Left kidney (tissue), 2 donors: ENCODE results near the gene TSC2. TPM values are rescaled to one million over a fixed set of nuclear protein-coding genes. Genes with fewer than 3 reads are reported as not detected.
"Not testable (repeated sequence)": the region's sequence is repeated elsewhere in the genome, so short reads cannot be mapped to it uniquely, and the experiment has no call there.

Source experiments
- DNase-seq: peaks from one replicate; pipeline ENCODE4 v3.0.0-alpha.2; 2013
- polyA plus RNA-seq: library from polyadenylated mRNA; unstranded; fragments of 120-200 nt; gene quantifications from one replicate; pipeline ENCODE4 v1.2.1, GENCODE V29; 2013; ENCODE audit not compliant: insufficient read length

TSC2 gene
- polyA plus RNA-seq, 1 donor = 165 TPM

DNA sequence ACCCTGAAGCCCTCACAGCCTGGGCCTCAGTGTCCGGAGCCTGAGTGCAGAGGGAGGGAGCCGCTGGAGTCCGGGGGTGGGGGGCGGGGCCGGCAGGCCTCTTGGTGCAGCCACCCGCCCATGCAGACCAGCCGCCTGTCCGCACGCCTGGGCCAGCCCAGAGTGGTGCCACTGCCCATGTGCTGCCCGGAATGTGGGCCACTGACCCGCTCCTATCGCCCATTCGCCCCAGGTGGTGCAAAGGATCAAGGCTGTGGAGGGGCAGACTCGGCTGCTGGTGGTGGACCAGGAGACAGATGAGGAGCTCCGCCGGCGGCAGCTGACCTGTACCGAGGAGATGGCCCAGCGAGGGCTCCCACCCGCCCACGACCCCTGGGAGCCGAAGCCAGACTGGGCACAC, 18.4 kb upstream of the TSC2 start:
- no peak for DNase-seq

DNA sequence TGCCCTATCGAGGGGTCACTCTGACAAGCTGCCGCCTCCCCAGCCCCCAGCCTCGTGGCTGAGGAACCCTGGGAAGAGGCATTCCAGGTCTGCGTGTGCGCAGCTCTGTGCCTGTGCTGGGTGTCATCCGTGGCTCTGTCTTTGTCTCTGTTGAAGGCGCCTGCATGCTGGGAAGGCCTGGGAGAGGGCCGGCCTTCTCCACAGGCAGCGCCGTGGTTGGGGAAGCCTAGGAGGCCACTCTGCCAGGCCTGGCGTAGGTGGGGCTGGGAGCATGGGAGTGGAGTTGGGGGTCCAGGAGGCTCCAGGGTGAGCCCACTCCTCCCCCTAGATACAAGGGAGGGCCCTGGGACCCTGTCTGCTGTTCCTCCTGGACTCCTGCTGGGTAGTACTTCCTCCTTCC, 17.7 kb upstream of the TSC2 start:
- no peak for DNase-seq

DNA sequence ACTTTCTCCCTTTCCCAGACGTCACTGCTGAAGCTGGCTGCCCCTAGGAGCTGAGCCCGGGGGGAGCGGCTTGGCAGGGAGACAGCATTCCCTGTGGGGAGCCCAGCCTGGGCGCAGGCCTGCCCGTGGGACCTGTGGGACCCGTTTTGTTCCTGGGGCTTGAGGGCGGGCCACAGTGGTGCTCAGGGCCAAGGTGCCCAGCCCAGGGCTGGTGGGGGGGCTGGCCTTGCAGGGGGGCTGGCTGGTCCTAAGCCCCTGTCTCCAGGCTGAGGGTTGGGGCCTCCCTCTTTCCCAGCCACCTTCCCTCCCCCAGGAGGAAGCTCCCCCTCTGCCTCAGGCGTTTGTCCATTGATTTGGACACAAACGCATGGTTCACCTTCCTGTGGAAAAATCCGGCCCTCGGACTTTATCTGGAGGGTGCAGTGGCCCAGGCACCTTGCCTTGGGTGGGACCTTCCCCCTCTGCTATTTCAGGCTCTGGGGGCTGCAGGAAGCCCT, 16.7 kb upstream of the TSC2 start:
- DNase-seq = no peak

- DNase-seq = no peak
Measured at GRCh38 chr16:2032285-2033056, 15.3 kb upstream of the TSC2 start.

DNA sequence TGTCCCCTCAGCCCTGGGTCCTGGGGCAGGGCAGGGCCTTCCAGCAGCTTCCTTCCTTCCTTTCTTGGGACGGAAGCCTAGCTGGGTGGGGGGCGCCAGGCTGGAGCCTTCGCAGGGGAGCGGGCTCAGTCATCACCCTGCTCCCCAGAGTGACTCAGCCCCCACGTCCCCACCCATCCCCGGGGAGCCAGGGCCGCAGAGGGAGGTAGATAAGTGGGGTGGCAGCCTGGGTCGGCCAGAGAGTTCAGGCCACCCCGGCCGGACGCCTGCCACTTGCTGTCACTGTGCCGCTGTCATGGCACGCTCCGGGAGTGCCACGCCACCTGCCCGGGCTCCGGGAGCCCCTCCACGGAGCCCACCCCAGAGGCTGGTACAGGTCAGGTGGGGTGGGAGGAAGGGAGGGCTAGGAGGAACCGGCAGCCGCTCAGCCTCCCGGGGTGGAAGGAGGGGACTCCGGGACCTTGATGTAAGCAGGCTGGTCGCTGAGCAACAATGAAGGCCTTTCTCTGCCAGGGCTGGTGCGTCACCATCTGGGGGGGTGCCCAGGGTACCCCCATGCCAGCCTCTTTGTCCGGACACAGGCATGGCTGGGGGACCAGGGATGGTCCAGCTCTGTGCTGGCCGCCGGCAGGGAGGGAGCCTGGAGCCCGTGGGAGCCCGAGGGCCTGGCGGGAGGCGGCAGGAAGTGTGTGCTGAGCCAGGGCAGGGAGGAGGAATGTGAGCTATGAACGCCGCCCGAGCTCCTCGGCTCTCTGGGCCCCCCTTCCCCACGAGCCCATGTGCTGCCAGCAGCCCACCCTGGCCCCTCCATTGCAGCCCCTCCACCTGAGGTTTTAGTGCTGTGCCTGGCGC, 14.5 kb upstream of the TSC2 start:
- peak; percentile 59 for DNase-seq

GRCh38 chr16:2033909-2034695, 13.7 kb upstream of the TSC2 start:
- not testable (repeated sequence) for DNase-seq

DNA sequence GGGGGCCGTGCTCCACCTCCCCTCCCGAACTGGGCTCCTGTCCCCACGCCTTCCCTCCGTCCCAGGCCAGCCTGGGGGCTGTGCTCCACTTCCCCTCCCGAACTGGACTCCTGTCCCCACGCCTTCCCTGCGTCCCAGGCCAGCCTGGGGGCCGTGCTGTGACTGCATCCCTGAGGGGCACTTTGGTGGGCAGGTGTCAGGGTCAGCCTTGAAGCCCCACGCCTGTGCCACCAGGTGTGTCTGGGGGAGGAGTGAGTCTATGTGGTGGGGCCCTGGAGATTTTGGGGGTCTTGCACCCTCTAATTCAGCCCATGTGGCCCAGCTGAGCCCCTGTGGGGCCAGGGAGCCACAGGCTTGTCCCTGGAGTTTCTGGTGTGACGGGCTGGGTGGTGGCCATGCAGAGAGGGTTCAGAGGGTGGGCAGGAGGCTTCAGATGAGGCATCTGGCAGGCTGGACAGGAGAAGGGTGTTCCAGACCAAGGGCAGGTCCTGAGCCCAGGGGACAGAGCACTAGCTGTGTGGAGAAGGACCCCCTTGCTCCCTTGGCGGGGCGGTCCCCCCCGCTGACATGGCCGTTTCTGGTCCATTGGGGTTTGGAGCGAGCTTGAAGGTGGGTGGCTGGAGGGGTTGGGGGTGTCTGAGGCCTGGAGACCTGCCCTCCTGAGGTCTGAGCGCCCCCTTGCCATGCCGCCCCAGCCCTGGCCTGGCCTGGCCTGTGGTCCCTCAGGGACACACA, 12.9 kb upstream of the TSC2 start:
- no peak for DNase-seq

DNA sequence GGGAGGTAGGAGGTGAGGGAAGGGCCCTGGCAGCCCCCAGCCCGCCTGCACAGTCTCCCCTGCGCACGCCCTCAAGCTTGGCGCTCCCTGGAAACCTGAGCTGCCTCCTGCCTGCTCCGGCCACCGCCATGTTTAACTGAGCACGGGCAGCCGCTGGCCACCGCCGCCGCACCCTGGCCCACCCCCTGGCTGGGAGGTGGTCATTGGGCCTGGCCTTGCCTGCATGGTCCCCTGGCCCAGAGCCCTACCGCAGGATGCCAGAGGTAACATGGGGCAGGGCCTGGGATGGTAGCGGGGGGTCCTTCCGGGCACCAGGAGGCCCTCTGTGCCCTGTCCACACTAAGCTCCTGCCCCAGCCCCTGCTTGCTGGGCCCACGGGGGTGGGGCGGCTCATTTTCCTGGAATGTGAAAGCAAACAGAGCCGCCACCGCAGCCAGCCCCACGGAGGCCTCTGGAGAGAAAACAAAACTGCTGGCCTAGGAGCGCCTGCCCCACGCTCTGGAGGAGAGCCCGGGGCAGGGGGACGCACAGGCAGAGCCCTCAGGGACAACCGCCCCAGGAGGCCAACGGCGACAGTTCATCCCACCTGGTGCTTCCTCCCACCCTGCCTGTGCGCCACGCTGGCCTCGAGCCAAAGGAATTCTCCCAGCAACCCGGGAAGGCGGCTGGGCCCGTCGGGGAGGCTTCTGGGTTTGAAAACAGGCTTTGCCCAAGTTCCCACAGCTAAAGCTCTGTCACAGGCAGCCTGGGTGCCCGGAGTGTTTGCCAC, 12.2 kb upstream of the TSC2 start:
- DNase-seq = no peak

DNA sequence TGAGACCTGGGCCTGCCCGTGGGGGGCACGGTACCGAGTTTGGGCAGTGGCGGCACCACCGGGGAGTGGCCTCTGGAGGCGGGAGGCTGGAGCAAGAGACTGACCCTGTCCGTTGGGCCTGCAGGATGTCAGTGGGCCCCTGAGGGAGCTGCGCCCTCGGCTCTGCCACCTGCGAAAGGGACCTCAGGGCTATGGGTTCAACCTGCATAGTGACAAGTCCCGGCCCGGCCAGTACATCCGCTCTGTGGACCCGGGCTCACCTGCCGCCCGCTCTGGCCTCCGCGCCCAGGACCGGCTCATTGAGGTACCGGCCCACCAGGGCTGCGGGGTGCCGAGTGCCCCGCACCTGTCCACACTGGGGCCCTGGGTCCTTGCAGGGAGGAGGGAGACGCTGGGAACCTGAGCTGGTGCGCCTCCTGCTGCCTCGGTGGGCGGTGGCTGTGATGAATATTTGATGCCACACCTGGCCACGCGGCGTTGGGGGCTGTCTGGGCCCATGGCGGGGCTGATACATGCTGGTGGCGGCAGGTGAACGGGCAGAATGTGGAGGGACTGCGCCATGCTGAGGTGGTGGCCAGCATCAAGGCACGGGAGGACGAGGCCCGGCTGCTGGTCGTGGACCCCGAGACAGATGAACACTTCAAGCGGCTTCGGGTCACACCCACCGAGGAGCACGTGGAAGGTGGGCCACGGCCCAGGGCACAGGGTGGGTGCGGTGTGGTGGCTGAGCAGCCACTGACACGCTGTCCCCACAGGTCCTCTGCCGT, 11.4 kb upstream of the TSC2 start:
- no peak for DNase-seq

DNA sequence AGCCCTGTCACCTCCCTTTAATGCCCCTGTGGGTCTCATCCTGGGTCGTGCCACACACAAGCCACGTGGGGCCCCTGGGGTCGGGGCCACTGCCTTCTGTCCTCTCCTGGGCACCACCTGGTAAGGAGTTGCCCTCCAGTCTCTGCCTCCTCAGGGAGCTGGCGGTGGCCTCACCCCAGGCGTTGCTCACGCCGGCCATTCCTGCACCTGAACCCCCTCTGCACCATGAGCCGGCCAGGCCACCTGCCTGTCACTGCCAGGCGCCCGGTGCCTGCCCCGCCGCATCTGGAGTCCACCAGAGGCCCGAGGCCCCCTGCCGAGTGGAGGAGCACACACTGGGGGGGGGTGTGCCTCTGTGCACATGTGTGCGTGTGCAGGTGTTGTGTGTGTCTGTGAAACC, 10.7 kb upstream of the TSC2 start:
- no peak for DNase-seq

DNA sequence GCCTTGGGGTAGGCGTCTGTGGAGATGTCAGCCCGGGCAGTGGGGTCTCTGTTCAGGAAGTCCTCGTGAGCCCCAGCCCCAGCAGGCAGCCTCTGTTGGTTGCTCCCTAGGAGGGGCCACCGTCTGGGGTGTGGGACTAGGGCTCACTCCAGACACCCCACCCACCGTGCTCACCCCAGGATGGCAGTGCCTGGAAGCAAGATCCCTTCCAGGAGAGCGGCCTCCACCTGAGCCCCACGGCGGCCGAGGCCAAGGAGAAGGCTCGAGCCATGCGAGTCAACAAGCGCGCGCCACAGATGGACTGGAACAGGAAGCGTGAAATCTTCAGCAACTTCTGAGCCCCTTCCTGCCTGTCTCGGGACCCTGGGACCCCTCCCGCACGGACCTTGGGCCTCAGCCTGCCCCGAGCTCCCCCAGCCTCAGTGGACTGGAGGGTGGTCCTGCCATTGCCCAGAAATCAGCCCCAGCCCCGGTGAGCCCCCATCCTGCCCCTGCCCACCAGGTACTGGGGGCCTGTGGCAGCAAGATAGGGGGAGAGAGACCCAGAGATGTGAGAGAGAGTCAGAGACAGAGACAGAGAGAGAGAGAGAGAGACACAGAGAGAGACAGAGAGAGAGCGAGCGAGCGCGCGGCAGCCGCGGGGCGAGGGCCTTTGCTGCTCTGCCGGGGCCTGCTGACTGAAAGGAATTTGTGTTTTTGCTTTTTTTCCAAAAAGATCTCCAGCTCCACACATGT, 10.0 kb upstream of the TSC2 start:
- no peak for DNase-seq

DNA sequence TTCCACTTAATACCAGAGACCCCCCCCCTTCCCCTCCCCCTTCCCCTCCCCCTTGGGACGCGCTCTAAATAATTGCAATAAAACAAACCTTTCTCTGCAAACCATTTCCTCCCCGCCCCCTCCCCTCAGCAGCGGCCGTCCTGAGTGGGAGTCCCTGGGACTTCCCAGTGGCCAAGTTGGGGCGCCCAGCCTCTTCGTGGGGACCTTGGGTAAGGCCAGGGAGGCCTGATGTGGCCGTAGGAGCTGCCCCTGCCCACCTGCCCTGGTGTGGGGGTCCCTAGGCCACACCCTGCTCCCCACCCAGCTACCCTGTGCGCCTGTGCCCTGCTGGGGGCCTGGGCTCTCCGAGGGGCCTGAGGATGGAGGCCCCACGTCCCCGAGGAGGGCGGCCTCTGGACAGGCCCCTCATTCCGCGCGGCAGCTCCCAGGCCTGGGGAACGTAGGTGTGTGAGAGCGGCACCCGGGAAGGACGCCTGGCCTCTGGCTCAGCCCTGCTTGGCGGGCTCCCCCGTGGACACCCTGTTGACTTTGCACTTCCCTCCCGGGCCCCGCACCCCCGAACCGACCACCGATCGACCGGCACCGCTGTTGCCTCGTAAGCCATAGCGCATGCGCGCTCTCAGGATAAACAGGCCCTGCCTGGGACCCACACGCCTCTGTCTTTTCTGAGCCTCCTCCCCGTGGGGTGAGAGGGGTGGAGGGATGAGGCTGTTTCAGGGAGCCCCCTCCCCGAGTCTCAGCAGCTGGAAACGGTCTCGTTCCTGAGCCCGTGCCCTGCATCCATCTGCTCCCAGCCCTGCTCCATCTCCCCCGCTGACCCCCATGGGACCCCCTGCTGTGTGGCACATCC, 9.2 kb upstream of the TSC2 start:
- no peak for DNase-seq

DNA sequence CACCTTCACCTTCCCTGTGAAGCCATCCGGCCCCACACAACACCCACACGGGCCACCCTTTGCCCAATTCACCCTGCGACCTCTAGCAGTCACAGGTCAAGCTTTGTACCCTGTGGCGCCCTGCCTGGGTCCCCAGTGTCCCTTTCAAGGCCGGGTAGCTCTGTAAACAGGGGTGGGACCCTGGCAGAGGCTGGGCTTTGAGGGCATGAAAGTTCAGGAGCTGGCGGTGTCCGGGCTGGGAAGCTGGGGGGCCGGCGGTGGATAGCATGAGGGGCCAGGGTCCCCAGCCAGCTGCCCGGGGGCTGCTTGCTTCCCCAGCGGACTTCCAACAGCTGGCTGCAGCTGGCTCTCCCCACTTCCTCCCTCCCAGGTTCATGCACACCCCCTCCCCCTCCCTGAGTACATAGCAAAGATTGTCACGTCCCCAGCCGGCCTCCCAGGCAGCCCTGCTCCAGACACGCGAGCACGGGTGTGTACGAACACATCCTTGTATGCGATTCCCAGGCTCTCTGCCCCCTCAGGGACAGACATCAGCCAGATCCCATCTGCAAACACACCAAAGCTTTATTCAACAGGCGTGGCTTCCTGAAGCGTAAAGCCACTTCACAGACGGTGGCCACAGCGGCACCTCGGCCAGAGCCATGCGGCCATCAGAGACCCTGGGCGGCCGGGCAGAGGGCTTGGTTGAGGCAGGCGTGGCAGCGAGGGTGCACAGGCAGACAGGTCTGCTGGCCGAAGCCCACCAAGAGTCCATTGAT, 8.3 kb upstream of the TSC2 start:
- DNase-seq = no peak

DNA sequence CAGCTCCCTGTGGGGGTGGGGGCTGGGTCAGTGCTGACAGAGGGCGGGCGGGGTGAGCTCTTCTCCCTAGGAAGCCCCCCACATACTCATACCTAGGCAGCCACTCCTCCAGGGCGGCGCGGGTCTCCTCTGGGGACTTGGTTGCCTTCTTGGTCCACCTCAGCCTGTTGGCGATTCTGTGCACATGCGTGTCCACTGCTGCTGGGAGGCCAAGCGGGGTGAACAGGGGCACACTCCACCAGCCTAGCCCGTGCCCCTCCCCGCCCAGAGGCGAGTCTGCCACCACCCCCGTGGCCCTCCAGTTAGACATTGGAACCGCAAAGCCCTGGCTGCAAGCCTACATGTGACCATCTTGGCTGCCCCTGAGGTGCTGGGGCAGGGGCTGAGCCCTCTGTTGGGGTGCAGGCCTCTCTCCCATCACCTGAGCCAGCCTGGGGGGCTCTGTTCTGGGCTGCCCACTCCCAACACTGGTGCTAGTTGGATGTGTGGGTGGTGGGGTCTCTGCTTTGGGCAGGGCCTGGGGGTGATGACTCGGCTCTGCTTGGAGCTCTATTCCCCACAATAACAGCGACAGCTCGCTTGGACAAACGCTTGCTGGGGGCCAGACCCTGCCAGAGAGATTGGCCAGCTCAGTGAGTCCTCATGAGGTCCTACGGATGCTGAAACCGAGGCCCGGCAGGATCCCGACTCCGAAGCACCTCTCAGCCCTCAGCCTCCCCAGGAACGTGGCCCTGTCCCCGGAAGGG, 7.6 kb upstream of the TSC2 start:
- no peak for DNase-seq

- DNase-seq = no peak
Measured at GRCh38 chr16:2040787-2041522, 6.8 kb upstream of the TSC2 start.
